ENCODE data around the gene ARHGAP15. TPM values are rescaled to one million over a fixed set of nuclear protein-coding genes. Genes with fewer than 3 reads are reported as not detected.

Gene ARHGAP15
- total RNA-seq, 1 donor from 2014 or later = not detected

- DNase-seq (ENCODE audit: low read depth, low spot score) = no peak
Measured at GRCh38 chr2:143341478-143341877, 212.3 kb downstream of the ARHGAP15 start.

GRCh38 chr2:143344780-143345179, 215.6 kb downstream of the ARHGAP15 start:
- no peak for DNase-seq (ENCODE audit: low read depth, low spot score)

GRCh38 chr2:143345887-143346787, 216.9 kb downstream of the ARHGAP15 start:
- no peak for DNase-seq (ENCODE audit: low read depth, low spot score)

- no peak for DNase-seq (ENCODE audit: low read depth, low spot score)
Measured at GRCh38 chr2:143347271-143347695, 218.1 kb downstream of the ARHGAP15 start.

GRCh38 chr2:143347901-143348414, 218.7 kb downstream of the ARHGAP15 start:
- no peak for DNase-seq (ENCODE audit: low read depth, low spot score)

- no peak for DNase-seq (ENCODE audit: low read depth, low spot score)
Measured at GRCh38 chr2:143354050-143354750, 225.0 kb downstream of the ARHGAP15 start.

- DNase-seq (ENCODE audit: low read depth, low spot score) = no peak
Measured at GRCh38 chr2:143355870-143356269, 226.7 kb downstream of the ARHGAP15 start.

GRCh38 chr2:143356336-143356735, 227.1 kb downstream of the ARHGAP15 start:
- DNase-seq (ENCODE audit: low read depth, low spot score) = no peak

GRCh38 chr2:143356736-143357446, 227.7 kb downstream of the ARHGAP15 start:
- no peak for DNase-seq (ENCODE audit: low read depth, low spot score)

- no peak for DNase-seq (ENCODE audit: low read depth, low spot score)
Measured at GRCh38 chr2:143357966-143358365, 228.7 kb downstream of the ARHGAP15 start.

GRCh38 chr2:143361346-143361745, 232.1 kb downstream of the ARHGAP15 start:
- DNase-seq (ENCODE audit: low read depth, low spot score) = no peak

GRCh38 chr2:143371616-143372015, 242.4 kb downstream of the ARHGAP15 start:
- no peak for DNase-seq (ENCODE audit: low read depth, low spot score)

GRCh38 chr2:143375384-143375880, 246.2 kb downstream of the ARHGAP15 start:
- DNase-seq (ENCODE audit: low read depth, low spot score) = no peak

GRCh38 chr2:143378996-143379395, 249.8 kb downstream of the ARHGAP15 start:
- no peak for DNase-seq (ENCODE audit: low read depth, low spot score)

- DNase-seq (ENCODE audit: low read depth, low spot score) = no peak
Measured at GRCh38 chr2:143379955-143380354, 250.7 kb downstream of the ARHGAP15 start.

- no peak for DNase-seq (ENCODE audit: low read depth, low spot score)
Measured at GRCh38 chr2:143382573-143382972, 253.4 kb downstream of the ARHGAP15 start.

GRCh38 chr2:143383016-143383415, 253.8 kb downstream of the ARHGAP15 start:
- DNase-seq (ENCODE audit: low read depth, low spot score) = no peak

GRCh38 chr2:143384111-143384510, 254.9 kb downstream of the ARHGAP15 start:
- no peak for DNase-seq (ENCODE audit: low read depth, low spot score)

GRCh38 chr2:143390171-143390570, 261.0 kb downstream of the ARHGAP15 start:
- no peak for DNase-seq (ENCODE audit: low read depth, low spot score)

GRCh38 chr2:143392358-143392757, 263.1 kb downstream of the ARHGAP15 start:
- DNase-seq (ENCODE audit: low read depth, low spot score) = no peak

- DNase-seq (ENCODE audit: low read depth, low spot score) = no peak
Measured at GRCh38 chr2:143394062-143394461, 264.8 kb downstream of the ARHGAP15 start.
